ENCODE data around the gene LYRM9. TPM values are rescaled to one million over a fixed set of nuclear protein-coding genes. Genes with fewer than 3 reads are reported as not detected.
"Not testable (repeated sequence)": the region's sequence is repeated elsewhere in the genome, so short reads cannot be mapped to it uniquely, and the experiment has no call there.

LYRM9 gene
- total RNA-seq, 2 experiments from 2014 or later, result 6.0 to 6.1 TPM

- Mint-ChIP-seq H3K27ac (no peak overlapping the region), H3K9me3 (no peaks in the 10 kb centered on the region), H3K4me3 (no peak overlapping the region), H3K27me3 (no peaks in the 10 kb centered on the region), H3K4me1 (no peaks in the 10 kb centered on the region), H3K36me3 (ENCODE audit: low read depth) (no peaks in the 10 kb centered on the region)
- ChIA-PET CTCF (no interaction called here), POLR2A (no interaction called here)
- no peak for DNase-seq
Observed at GRCh38 chr17:27919079-27919478, 25.9 kb upstream of the LYRM9 start.

- Mint-ChIP-seq H3K4me1 (no peaks in the 10 kb centered on the region), H3K27ac (no peak overlapping the region), H3K27me3 (no peaks in the 10 kb centered on the region), H3K36me3 (ENCODE audit: low read depth) (no peaks in the 10 kb centered on the region), H3K4me3 (no peak overlapping the region), H3K9me3 (no peaks in the 10 kb centered on the region)
- DNase-seq, result no peak
- POLR2A ChIA-PET, result no interaction called here
- CTCF ChIA-PET, result no interaction called here
Observed at GRCh38 chr17:27918498-27918897, 25.3 kb upstream of the LYRM9 start.

GRCh38 chr17:27917000-27917399 lies 23.8 kb upstream of the LYRM9 start:
- Mint-ChIP-seq H3K4me1 (no peaks in the 10 kb centered on the region), H3K36me3 (ENCODE audit: low read depth) (no peaks in the 10 kb centered on the region), H3K27ac (no peak overlapping the region), H3K27me3 (peaks cover 3% of the 10 kb centered on the region), H3K9me3 (no peaks in the 10 kb centered on the region), H3K4me3 (no peak overlapping the region)
- ChIA-PET CTCF (no interaction called here), POLR2A (no interaction called here)
- no peak for DNase-seq

GRCh38 chr17:27915709-27916108 lies 22.5 kb upstream of the LYRM9 start:
- no peak for DNase-seq
- no peak overlapping the region for H3K27ac Mint-ChIP-seq
- no peaks in the 10 kb centered on the region for H3K9me3 Mint-ChIP-seq
- POLR2A ChIA-PET, result no interaction called here
- no peak overlapping the region for H3K4me3 Mint-ChIP-seq
- CTCF ChIA-PET, result no interaction called here
- no peaks in the 10 kb centered on the region for H3K36me3 Mint-ChIP-seq (ENCODE audit: low read depth)
- H3K4me1 Mint-ChIP-seq, result no peaks in the 10 kb centered on the region
- peaks cover 3% of the 10 kb centered on the region for H3K27me3 Mint-ChIP-seq

GRCh38 chr17:27914382-27914781 lies 21.2 kb upstream of the LYRM9 start:
- H3K9me3 Mint-ChIP-seq, result no peaks in the 10 kb centered on the region
- H3K27me3 Mint-ChIP-seq, result peaks cover 3% of the 10 kb centered on the region
- no peak overlapping the region for H3K4me3 Mint-ChIP-seq
- POLR2A ChIA-PET, result no interaction called here
- H3K36me3 Mint-ChIP-seq (ENCODE audit: low read depth), result no peaks in the 10 kb centered on the region
- H3K4me1 Mint-ChIP-seq, result no peaks in the 10 kb centered on the region
- no peak for DNase-seq
- CTCF ChIA-PET, result no interaction called here
- H3K27ac Mint-ChIP-seq, result no peak overlapping the region

- no peaks in the 10 kb centered on the region for H3K4me1 Mint-ChIP-seq
- no peaks in the 10 kb centered on the region for H3K9me3 Mint-ChIP-seq
- no peak for DNase-seq
- POLR2A ChIA-PET, result no interaction called here
- H3K4me3 Mint-ChIP-seq, result no peak overlapping the region
- no peaks in the 10 kb centered on the region for H3K36me3 Mint-ChIP-seq (ENCODE audit: low read depth)
- H3K27me3 Mint-ChIP-seq, result peaks cover 3% of the 10 kb centered on the region
- CTCF ChIA-PET, result no interaction called here
- no peak overlapping the region for H3K27ac Mint-ChIP-seq
Observed at GRCh38 chr17:27912964-27913363, 19.8 kb upstream of the LYRM9 start.

GRCh38 chr17:27912299-27912698 lies 19.1 kb upstream of the LYRM9 start:
- POLR2A ChIA-PET, result not testable (repeated sequence)

GRCh38 chr17:27907976-27908558 lies 14.9 kb upstream of the LYRM9 start:
- POLR2A ChIA-PET, result no interaction called here
- CTCF ChIA-PET, result no interaction called here

More at GRCh38 chr17:27912299-27912698, 19.1 kb upstream of the LYRM9 start:
- H3K4me1 Mint-ChIP-seq; H3K27ac Mint-ChIP-seq; DNase-seq; H3K4me3 Mint-ChIP-seq; H3K27me3 Mint-ChIP-seq; CTCF ChIA-PET; H3K9me3 Mint-ChIP-seq; H3K36me3 Mint-ChIP-seq (ENCODE audit: low read depth): not testable (repeated sequence)

GRCh38 chr17:27906623-27907022 lies 13.5 kb upstream of the LYRM9 start:
- Mint-ChIP-seq H3K4me1 (no peaks in the 10 kb centered on the region), H3K27ac (no peak overlapping the region), H3K27me3 (peaks cover 10% of the 10 kb centered on the region), H3K9me3 (no peaks in the 10 kb centered on the region), H3K4me3 (no peak overlapping the region), H3K36me3 (ENCODE audit: low read depth) (no peaks in the 10 kb centered on the region)
- POLR2A ChIA-PET, result no interaction called here
- no peak for DNase-seq
- CTCF ChIA-PET, result interaction anchor here (1.0 kb wide), 1 partner anchor 101 kb away, joined by 4 read pairs; no protein-coding TSS in a partner anchor

More at GRCh38 chr17:27907976-27908558, 14.9 kb upstream of the LYRM9 start:
- Mint-ChIP-seq H3K27me3 (peaks cover 9% of the 10 kb centered on the region), H3K4me3 (no peak overlapping the region), H3K27ac (no peak overlapping the region), H3K4me1 (no peaks in the 10 kb centered on the region), H3K9me3 (no peaks in the 10 kb centered on the region), H3K36me3 (ENCODE audit: low read depth) (no peaks in the 10 kb centered on the region)
- DNase-seq, result no peak

- no peaks in the 10 kb centered on the region for H3K4me1 Mint-ChIP-seq
- H3K9me3 Mint-ChIP-seq, result no peaks in the 10 kb centered on the region
- no peak overlapping the region for H3K27ac Mint-ChIP-seq
- no peaks in the 10 kb centered on the region for H3K36me3 Mint-ChIP-seq (ENCODE audit: low read depth)
- ChIA-PET CTCF (interaction anchor here (1.0 kb wide), 1 partner anchor 101 kb away, joined by 4 read pairs; no protein-coding TSS in a partner anchor), POLR2A (no interaction called here)
- H3K4me3 Mint-ChIP-seq, result no peak overlapping the region
- no peak for DNase-seq
- H3K27me3 Mint-ChIP-seq, result peaks cover 10% of the 10 kb centered on the region
Observed at GRCh38 chr17:27906226-27906580, 13.0 kb upstream of the LYRM9 start.

GRCh38 chr17:27905447-27906225 lies 12.5 kb upstream of the LYRM9 start:
- Mint-ChIP-seq H3K9me3 (no peaks in the 10 kb centered on the region), H3K36me3 (ENCODE audit: low read depth) (no peaks in the 10 kb centered on the region), H3K4me3 (no peak overlapping the region), H3K4me1 (no peaks in the 10 kb centered on the region), H3K27ac (no peak overlapping the region), H3K27me3 (peaks cover 10% of the 10 kb centered on the region)
- ChIA-PET CTCF (interaction anchor here (1.3 kb wide), 1 partner anchor 21 kb away, joined by 3 read pairs; no protein-coding TSS in a partner anchor), POLR2A (no interaction called here)
- no peak for DNase-seq

- Mint-ChIP-seq H3K27ac (no peak overlapping the region), H3K4me3 (no peak overlapping the region), H3K9me3 (no peaks in the 10 kb centered on the region), H3K27me3 (peaks cover 10% of the 10 kb centered on the region), H3K4me1 (no peaks in the 10 kb centered on the region), H3K36me3 (ENCODE audit: low read depth) (no peaks in the 10 kb centered on the region)
- ChIA-PET CTCF (interaction anchor here (1.3 kb wide), 1 partner anchor 20 kb away, joined by 3 read pairs; no protein-coding TSS in a partner anchor), POLR2A (no interaction called here)
- no peak for DNase-seq
Observed at GRCh38 chr17:27904534-27905446, 11.6 kb upstream of the LYRM9 start.

- CTCF ChIA-PET, result interaction anchor here (1.3 kb wide), 1 partner anchor 20 kb away, joined by 3 read pairs; no protein-coding TSS in a partner anchor
- H3K36me3 Mint-ChIP-seq (ENCODE audit: low read depth), result no peaks in the 10 kb centered on the region
- no peaks in the 10 kb centered on the region for H3K9me3 Mint-ChIP-seq
- H3K4me3 Mint-ChIP-seq, result no peak overlapping the region
- POLR2A ChIA-PET, result no interaction called here
- no peak for DNase-seq
- no peaks in the 10 kb centered on the region for H3K4me1 Mint-ChIP-seq
- H3K27ac Mint-ChIP-seq, result no peak overlapping the region
- H3K27me3 Mint-ChIP-seq, result peaks cover 12% of the 10 kb centered on the region
Observed at GRCh38 chr17:27904114-27904513, 10.9 kb upstream of the LYRM9 start.

All from activated CD4-positive, alpha-beta memory T cell treated with anti-CD3 and anti-CD28 coated beads, Interleukin-2, amount 10 ng/mL, durations not matched to agents 7 days and 5 days (primary cell).